OCI-LY3 (cell line): ENCODE data around the gene DNAI2.
"Not testable (repeated sequence)": the region's sequence is repeated elsewhere in the genome, so short reads cannot be mapped to it uniquely, and the experiment has no call there.

ENCODE experiments used
- CTCF ChIP-seq: fragments of 200-600, 300-600 bp; sonication (generic); IDR thresholded peaks from 2 replicates; pipeline ENCODE4 v1.5.1; 2014; ENCODE audit warnings: antibody characterized with exemption, low read length, low read depth
- EZH2phosphoT487 ChIP-seq: fragments of 200-600 bp; shearing (Covaris generic); IDR thresholded peaks from 2 replicates; pipeline ENCODE4 v1.6.1; 2018; ENCODE audit warnings: antibody characterized with exemption, mixed run types, low read depth

DNA sequence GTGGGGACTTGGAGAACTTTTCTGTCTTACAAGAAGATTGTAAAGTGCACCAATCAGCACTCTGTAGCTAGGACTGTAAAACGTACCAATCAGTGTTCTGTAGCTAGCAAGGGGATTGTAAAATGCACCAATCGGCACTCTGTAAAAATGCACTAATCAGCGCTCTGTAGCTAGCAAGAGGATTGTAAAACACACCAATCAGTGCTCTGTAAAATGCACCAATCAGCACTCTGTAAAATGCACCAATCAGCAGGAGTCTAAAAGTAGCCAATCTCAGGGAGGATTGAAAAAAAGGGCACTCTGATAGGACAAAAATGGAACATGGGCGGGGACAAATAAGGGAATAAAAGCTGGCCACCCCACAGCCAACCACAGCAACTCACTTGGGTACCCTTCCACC lies 7.0 kb upstream of the DNAI2 start:
- not testable (repeated sequence) for TF ChIP-seq CTCF, EZH2phosphoT487
